GM18867 (cell line): ENCODE data around the gene EYS.
"Not testable (repeated sequence)": the region's sequence is repeated elsewhere in the genome, so short reads cannot be mapped to it uniquely, and the experiment has no call there.

Experiments
- ATAC-seq: cut with Tn5 transposase; IDR thresholded peaks from one replicate; pipeline ENCODE4 v1.9.1; 2021; ENCODE audit warnings: mild to moderate bottlenecking, moderate library complexity; ENCODE audit not compliant: unreplicated experiment

EYS gene

DNA sequence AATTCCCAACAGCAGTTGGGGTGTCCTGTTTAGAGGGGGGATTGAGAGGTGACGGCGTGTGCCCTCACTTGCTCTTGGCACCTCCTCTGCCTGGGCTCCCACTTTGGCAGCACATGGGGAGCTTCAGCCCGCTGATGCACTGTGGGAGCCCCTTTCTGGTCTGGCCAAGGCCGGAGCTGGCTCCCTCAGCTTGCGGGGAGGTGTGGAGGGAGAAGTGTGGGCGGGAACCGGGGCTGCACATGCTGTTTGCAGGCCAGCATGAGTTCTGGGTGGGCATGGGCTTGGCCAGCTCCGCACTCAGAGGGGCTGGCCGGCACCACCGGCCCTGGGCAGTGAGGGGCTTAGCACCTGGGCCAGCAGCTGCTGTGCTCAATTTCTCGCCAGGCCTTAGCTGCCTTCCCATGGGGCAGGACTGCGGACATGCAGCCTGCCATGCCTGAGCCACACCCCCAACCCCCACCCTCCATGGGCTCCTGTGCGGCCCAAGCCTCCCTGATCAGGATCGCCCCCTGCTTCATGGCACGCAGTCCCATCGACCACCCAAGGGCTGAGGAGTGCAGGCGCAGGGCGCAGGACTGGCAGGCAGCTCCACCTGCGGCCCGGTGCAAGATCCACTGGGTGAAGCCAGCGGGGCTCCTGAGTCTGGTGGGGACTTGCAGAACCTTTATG lies 1675.9 kb downstream of the EYS start:
- not testable (repeated sequence) for ATAC-seq

- ATAC-seq = no peak
Observed at GRCh38 chr6:64023693-64024092, 1683.3 kb downstream of the EYS start.

GRCh38 chr6:64014595-64014994 lies 1692.4 kb downstream of the EYS start:
- no peak for ATAC-seq

GRCh38 chr6:64013011-64013410 lies 1694.0 kb downstream of the EYS start:
- ATAC-seq = no peak

DNA sequence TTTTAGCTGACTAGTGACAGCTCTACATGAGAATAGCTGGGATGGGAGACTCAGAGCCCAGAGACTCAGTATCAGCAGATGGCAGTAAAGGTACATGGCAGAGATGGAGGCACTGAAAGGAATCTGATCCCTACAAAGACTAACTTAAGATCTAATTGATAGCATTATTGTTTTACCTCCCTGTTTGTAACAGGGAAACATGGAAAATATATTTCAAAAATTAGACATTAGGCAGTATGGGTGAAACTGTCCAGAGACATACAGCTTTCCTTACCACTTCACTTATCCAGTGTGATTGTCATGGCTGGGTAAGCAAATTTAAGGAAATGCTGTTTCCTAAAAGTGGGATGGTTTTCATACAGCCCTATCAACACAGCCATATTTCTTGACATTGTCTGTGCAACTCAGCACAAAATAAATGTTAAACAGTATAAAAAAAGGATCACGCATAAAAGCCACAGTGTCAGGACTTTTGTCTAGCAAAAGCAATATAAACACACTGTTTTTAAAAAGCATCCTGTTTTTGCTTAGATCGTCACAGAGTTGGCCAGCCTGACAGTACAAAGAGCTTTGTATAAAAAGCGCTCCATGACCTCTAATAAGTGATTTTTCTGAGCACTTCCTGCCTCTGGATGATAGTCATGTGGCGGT lies 1694.5 kb downstream of the EYS start:
- no peak for ATAC-seq

DNA sequence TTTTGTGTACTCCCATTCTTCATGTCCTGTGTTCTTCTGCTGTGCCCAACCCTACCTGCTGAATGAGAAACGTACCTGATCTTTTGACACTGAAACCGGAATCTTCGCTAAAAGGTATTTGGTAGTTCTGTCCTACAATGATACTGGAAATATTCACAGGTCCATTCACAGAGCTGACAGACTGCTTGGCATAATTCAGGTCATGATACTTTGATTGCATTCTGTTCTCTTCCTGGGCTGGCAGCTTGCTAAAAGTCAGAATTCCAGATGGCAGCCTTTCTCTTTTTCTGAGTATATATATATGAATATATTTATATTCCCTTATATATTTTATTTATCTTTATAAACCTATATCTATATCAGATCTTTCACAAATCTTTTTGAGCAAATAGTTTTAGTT lies 1696.4 kb downstream of the EYS start:
- ATAC-seq = no peak

GRCh38 chr6:64010010-64010409 lies 1697.0 kb downstream of the EYS start:
- no peak for ATAC-seq

GRCh38 chr6:64006246-64006645 lies 1700.8 kb downstream of the EYS start:
- ATAC-seq = no peak

DNA sequence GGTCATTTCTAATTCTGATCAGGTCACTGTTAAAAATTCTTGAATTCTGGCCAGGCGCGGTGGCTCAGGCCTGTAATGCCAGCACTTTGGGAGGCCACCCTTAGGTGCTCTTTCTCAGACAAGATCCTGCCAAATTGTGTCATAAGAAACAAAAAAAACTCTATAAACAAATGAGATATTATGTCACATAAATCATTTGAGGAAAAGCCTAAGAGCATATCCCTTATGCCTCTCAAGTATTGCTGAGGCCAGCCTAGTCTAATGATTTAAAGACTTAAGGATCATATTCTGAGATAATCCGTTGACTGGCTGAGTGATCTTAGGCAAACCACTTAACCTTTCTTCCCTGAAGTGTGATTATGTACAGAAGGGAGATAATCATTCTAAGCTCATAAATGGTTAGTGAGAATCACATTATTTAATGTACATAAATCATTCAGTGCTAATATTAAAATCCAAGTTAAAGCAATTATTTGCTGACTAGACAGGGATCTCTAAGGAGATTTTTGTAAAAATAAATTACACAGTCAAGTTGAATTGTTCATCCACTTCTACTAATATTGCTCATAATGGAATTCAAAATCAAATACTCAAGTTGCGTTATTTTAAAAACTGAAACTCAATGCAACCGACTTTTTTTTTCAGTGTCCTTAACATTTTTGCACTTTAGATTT lies 1706.1 kb downstream of the EYS start:
- ATAC-seq = no peak

GRCh38 chr6:63999613-64000012 lies 1707.4 kb downstream of the EYS start:
- no peak for ATAC-seq

- no peak for ATAC-seq
Observed at GRCh38 chr6:63998991-63999390, 1708.0 kb downstream of the EYS start.

GRCh38 chr6:63997734-63998133 lies 1709.3 kb downstream of the EYS start:
- no peak for ATAC-seq

DNA sequence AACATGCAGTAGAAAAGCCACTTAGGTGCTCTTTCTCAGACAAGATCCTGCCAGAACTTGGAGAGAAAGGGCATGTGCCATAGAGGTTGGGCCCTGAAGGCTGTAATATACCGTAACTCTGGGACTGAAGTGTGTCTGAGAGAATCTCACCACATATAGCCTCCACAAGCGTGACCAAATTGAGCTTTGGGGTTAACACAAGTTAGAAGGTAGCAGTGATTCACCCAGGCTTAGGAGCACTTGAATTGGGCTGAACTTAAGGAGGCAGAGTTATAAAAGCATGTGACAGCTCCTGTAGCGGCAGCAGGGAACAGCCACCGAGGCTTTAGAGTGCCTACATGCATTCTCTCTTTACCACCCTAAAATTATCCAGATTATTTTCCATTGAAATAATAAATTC lies 1709.8 kb downstream of the EYS start:
- ATAC-seq = no peak

GRCh38 chr6:63985223-63985622 lies 1721.8 kb downstream of the EYS start:
- no peak for ATAC-seq

DNA sequence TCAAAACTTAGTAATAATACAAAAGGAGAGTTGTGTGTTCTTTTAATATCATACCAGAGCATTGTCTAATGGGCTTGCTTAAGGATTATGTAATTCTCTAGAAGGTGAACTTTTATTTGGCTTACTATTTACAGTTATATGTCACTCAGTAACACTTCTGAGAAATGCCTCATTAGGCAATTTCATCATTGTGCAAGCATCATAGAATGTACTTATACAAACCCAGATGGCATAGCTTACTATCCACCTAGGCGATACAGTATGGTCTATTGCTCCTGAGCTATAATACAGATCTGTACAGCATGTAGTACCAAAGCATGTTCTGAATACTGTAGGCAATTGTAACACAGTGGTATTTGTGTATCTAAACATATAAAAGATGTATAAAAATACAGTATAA lies 1731.3 kb downstream of the EYS start:
- no peak for ATAC-seq

- no peak for ATAC-seq
Observed at GRCh38 chr6:63968650-63969049, 1738.4 kb downstream of the EYS start.

DNA sequence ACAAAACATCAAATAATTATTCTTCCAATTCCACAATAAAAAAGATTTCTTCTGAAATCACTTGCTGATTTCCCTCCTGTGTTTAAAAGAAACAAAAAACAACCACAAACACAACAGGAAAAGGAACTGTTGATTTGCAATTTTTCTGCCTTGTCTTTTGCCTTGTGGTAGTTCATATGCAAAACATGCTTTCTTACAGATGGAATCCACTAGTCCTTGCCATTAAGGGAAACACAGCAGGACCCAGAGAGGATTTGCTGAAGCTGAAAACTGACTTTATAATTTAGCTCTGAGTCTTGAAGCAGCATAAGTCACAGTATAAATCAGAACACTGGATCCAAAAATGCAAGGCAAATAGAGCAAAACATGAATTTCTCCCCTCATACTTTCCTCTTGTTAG lies 1742.7 kb downstream of the EYS start:
- no peak for ATAC-seq

DNA sequence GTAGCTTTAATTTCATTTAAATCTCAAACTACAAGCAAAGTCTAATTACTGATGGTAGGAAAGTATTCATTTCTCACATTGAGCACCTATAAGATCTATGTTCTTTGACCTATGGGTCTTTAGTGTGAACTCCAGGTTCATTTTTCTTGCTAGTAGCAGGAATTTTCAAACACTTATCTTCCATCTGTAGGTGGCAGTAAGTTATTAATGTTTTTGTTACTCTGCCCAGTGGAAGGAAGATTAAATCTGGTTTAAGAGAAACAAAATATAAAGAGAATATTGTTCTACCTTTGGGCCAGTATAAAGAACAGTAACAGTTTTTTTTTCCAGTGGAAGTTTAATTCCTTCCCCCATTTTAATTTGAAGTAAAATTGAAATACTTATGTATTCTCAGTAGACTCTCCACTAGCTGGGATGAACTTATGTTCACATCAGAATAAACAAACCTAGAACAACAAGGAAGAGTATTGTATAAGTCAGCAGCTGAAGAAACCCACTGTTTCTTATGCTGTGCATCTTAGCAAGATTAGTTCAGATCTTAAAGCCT lies 1743.2 kb downstream of the EYS start:
- ATAC-seq = no peak

GRCh38 chr6:63953336-63954021 lies 1753.5 kb downstream of the EYS start:
- not testable (repeated sequence) for ATAC-seq

DNA sequence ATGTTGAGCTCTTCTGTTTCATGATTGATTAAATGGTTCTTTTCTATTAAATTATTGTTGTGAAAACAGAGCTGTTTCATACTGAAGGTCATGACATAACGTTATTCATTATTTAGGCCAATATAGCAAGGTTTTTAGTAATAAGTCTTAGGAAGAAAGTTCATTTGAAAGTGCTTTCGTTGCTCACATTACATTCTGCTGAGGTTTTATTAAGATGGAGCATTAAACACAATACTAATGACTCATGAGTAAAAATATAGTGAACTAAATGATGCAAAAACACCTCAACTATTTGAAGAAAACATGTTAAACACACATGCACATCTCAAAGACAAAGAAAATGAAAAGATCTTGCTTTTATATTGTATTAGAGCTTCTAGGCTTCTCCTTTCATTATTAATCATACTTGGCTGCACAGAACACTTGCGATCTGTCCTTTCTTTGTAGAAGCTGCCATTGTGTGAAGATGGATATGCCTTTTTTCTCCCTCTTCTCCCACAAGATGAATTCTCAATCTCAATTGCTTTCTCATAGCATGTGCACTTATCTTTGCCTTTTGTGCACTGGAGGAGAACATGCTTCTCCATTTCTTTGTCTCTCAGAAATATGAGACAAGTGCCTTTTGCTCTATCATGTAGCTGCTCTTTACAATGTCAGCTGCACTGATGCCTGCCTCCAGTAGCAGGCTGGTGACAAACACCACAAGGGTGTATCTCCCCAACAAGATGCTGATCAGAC lies 1759.1 kb downstream of the EYS start:
- ATAC-seq = no peak

DNA sequence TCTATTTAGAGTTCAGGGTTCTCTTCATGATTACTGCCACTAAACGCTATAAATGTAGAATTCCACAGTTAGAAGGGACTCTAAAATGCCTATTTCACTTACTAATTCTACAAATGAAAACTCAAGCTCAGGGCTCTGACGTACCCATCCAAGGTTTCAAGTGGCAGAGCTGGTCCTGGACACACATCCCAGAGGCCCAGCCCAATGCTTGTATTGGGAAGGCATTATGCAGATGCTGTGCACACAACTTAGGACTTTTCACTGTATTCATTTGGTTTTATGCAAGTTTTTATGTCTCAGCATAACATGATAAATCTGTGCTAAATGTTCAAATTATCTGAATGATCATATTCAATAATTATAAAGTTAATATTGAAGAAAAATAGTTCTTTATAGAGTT lies 1761.0 kb downstream of the EYS start:
- no peak for ATAC-seq
